Measurements from ENCODE around the gene AMELX. TPM values are rescaled to one million over a fixed set of nuclear protein-coding genes. Genes with fewer than 3 reads are reported as not detected.

AMELX gene
- polyA plus RNA-seq, 1 donor (not counting 4 experiments of a cell fraction or from before 2014, with no cell fraction given): not detected

DNA sequence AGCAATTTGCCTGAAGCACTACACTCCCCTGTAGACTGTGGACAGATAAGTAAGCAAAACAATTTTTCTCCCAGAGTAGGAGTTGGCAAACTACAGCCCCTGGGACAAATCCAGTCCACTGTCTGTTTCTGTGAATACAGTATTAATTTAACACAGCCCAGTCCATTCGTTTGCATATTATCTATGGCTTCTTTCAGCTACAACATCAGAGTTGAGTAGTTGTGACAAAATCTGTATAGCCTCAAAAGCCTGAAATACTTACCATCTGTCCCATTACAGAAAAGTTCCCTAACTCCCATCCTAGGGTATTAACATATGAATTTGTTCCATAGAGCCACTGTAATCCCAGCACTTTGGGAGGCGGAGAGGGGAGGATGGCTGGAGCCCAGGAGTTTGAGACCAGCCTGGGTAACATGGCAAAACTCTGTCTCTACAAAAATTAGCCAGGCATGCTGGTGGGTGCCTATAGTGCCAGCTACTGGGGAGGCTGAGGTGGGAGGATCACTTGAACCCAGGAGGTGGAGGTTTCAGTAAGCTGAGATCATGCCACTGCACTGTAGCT, 53.0 kb downstream of the AMELX start:
- no peak overlapping the region for H2AFZ ChIP-seq (ENCODE audit: control insufficient read depth, low read length)
- DNase-seq (ENCODE audit: low read depth, low spot score) (no peak), FAIRE-seq (no peak)
- dilution Hi-C loops (cut with MboI; ENCODE audit: extremely low pct_ligation_motif_present, low sequenced_read_pairs): no loop called here
- TF ChIP-seq EZH2 (IDR thresholded peaks at IDR 0.05; ENCODE audit: low read length): no peak
- TF ChIP-seq, protein P1, sequence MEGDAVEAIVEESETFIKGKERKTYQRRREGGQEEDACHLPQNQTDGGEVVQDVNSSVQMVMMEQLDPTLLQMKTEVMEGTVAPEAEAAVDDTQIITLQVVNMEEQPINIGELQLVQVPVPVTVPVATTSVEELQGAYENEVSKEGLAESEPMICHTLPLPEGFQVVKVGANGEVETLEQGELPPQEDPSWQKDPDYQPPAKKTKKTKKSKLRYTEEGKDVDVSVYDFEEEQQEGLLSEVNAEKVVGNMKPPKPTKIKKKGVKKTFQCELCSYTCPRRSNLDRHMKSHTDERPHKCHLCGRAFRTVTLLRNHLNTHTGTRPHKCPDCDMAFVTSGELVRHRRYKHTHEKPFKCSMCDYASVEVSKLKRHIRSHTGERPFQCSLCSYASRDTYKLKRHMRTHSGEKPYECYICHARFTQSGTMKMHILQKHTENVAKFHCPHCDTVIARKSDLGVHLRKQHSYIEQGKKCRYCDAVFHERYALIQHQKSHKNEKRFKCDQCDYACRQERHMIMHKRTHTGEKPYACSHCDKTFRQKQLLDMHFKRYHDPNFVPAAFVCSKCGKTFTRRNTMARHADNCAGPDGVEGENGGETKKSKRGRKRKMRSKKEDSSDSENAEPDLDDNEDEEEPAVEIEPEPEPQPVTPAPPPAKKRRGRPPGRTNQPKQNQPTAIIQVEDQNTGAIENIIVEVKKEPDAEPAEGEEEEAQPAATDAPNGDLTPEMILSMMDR (optimal IDR thresholded peaks at IDR 0.05 in 1 of 3, IDR thresholded peaks at IDR 0.05 in 1 of 3, conservative IDR thresholded peaks at IDR 0.05 in 1 of 3; ENCODE audit: extremely low read depth in 1 of 3, insufficient read depth in 2 of 3, low read length in 3 of 3): no peak
- H3K4me3 ChIP-seq (ENCODE audit: control insufficient read depth in 2 of 3, extremely low read depth in 1 of 3, insufficient read depth in 2 of 3, low read depth in 1 of 3, low read length in 3 of 3): no peak overlapping the region
- no peak overlapping the region for H3K4me2 ChIP-seq (ENCODE audit: control insufficient read depth, extremely low read depth, insufficient read depth, low read depth, low read length)
- no peak overlapping the region for H3K27ac ChIP-seq (ENCODE audit: control insufficient read depth, insufficient read depth, low read length)
- H3K36me3 ChIP-seq (ENCODE audit: control insufficient read depth in 2 of 2, extremely low read depth in 1 of 2, insufficient read depth in 2 of 2, low read length in 2 of 2): no peaks in the 10 kb centered on the region
- H3K79me2 ChIP-seq (ENCODE audit: control insufficient read depth, insufficient read depth, low read length): no peaks in the 10 kb centered on the region
- no peaks in the 10 kb centered on the region for H4K20me1 ChIP-seq (ENCODE audit: control insufficient read depth, extremely low read depth, insufficient read depth, low read length)
- peaks cover 3% of the 10 kb centered on the region for H3K4me1 ChIP-seq (ENCODE audit: control insufficient read depth, extremely low read depth, insufficient read depth, low read length)
- no peak overlapping the region for H3K9ac ChIP-seq (ENCODE audit: control insufficient read depth, extremely low read depth, insufficient read depth, low read length)
- no peaks in the 10 kb centered on the region for H3K9me3 ChIP-seq (ENCODE audit: control insufficient read depth, low read depth, low read length)
- H3K27me3 ChIP-seq (ENCODE audit: control insufficient read depth, extremely low read depth, insufficient read depth, low read length): no peaks in the 10 kb centered on the region
- no peaks in the 10 kb centered on the region for H3K9me1 ChIP-seq (ENCODE audit: control insufficient read depth, extremely low read depth, insufficient read depth, low read length)

DNA sequence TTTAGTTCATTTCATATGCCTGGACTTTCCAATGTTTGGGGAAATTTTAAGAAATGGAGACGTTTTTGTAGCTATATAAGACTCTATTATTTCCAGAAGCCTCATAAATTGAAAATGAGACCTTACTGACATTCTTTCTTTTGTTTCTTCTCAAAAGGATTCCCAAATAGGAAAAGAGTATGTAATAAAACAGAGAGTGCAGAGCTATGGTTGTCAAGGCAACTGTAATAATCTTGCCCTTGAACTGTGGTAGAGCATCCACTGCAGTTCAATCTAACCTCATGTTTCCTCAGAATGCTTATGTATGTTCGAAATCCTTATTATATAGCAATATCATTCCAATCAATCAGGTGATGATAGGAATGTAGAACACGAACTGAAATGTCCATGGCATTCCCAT, 54.1 kb downstream of the AMELX start:
- Histone ChIP-seq H3K36me3 (ENCODE audit: control insufficient read depth in 2 of 2, extremely low read depth in 1 of 2, insufficient read depth in 2 of 2, low read length in 2 of 2) (no peaks in the 10 kb centered on the region), H3K9ac (ENCODE audit: control insufficient read depth, extremely low read depth, insufficient read depth, low read length) (no peak overlapping the region), H3K4me3 (ENCODE audit: control insufficient read depth in 2 of 3, extremely low read depth in 1 of 3, insufficient read depth in 2 of 3, low read depth in 1 of 3, low read length in 3 of 3) (no peak overlapping the region), H3K9me1 (ENCODE audit: control insufficient read depth, extremely low read depth, insufficient read depth, low read length) (no peaks in the 10 kb centered on the region), H3K27ac (ENCODE audit: control insufficient read depth, insufficient read depth, low read length) (no peak overlapping the region), H3K4me2 (ENCODE audit: control insufficient read depth, extremely low read depth, insufficient read depth, low read depth, low read length) (no peak overlapping the region), H4K20me1 (ENCODE audit: control insufficient read depth, extremely low read depth, insufficient read depth, low read length) (no peaks in the 10 kb centered on the region), H3K4me1 (ENCODE audit: control insufficient read depth, extremely low read depth, insufficient read depth, low read length) (no peaks in the 10 kb centered on the region), H3K9me3 (ENCODE audit: control insufficient read depth, low read depth, low read length) (no peaks in the 10 kb centered on the region), H3K79me2 (ENCODE audit: control insufficient read depth, insufficient read depth, low read length) (no peaks in the 10 kb centered on the region), H3K27me3 (ENCODE audit: control insufficient read depth, extremely low read depth, insufficient read depth, low read length) (no peaks in the 10 kb centered on the region), H2AFZ (ENCODE audit: control insufficient read depth, low read length) (no peak overlapping the region)
- dilution Hi-C loops (cut with MboI; ENCODE audit: extremely low pct_ligation_motif_present, low sequenced_read_pairs): no loop called here
- TF ChIP-seq EZH2 (IDR thresholded peaks at IDR 0.05; ENCODE audit: low read length): no peak
- TF ChIP-seq, protein P1 (optimal IDR thresholded peaks at IDR 0.05 in 1 of 3, IDR thresholded peaks at IDR 0.05 in 1 of 3, conservative IDR thresholded peaks at IDR 0.05 in 1 of 3; ENCODE audit: extremely low read depth in 1 of 3, insufficient read depth in 2 of 3, low read length in 3 of 3): no peak
- FAIRE-seq: no peak
- DNase-seq (ENCODE audit: low read depth, low spot score): no peak
